ENCODE data around the gene RASGRP2.

Gene RASGRP2

DNA sequence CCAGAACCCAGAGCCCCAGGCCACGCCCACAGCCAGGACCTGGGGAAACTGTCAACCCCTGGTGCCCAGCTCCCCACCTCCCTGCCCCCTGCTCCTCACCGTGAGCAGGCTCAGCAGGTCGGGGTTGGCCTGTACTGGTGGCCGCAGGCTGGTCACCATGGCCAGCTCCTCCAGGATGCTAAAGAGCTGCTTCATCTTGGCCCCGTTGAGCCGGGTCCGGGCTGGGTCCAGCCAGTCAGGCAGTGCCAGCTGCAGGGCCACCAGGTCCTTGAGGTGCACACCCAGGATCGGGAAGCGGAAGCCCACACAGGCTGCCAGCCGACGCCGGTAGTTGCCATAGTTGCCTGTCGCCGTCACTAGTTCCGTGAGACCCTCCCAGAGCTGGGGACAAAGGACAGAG, 7.3 kb downstream of the RASGRP2 start:
- no peak for FAIRE-seq

GRCh38 chr11:64735725-64736259, 8.2 kb downstream of the RASGRP2 start:
- no peak for FAIRE-seq

DNA sequence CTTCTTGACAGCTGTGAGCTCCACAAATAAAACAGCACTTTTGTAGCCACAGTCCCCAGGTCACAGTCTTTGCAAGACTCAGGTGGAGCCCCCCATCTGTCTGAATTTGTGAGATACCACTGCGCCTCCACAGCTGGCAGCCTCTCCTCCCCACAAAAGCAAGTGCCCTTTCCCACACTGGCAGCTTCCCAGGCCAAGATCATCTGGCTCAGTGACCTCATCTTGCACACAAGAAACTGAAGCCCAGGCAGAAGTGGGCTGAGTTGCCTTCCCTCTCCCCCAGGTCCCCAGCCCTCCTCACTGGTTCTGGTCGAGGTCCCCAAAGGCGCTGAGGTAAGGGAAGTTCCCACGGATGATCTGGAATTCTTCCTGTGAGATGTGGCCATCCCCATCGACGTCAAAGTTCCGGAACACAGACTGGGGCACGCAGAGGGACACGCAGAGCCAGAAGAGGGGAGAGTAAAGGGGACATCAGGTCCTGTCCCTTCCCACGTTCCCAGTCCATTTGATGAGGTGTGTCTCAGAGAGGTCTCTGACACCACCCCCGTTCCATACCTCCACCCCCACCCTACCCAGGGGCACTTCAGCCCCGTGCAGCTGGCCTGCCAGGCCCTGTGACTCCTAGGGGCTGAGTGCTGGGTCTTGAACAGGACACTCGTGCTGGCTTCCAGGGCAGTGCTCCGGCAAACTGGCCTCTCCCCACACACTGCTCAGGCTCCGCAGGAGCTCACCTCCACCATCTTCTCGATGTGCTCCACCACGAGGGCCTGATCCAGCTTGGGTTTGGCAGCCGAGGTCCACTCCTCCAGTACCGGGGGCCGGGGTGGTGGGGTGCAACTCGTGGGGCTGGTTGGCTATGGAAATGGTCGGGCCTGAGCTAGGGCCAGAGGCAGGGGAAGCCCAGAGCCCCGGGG, 8.9 kb downstream of the RASGRP2 start:
- FAIRE-seq = no peak

DNA sequence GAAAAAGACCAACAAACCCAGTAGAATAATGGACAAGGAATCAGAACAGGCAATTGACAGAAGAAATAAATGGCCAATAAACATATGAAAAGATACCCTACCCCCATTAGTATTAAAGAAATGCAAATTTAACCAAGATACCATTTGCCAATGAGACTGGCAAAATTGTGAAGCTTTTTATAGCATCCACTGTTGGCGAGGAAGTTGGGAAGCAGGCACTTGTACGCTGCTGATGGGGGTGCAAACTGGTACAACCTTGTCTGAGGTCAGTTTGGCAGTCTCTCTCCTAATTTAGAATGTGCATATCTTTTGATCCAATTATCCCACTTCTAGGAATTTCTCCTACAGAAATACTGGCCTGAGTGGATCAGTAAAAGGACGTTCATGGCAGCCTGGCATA, 12.3 kb downstream of the RASGRP2 start:
- no peak for FAIRE-seq

GRCh38 chr11:64729851-64730382, 14.0 kb downstream of the RASGRP2 start:
- FAIRE-seq = no peak

- no peak for FAIRE-seq
These were observed 15.1 kb downstream of the RASGRP2 start for GRCh38 chr11:64728757-64729365.

DNA sequence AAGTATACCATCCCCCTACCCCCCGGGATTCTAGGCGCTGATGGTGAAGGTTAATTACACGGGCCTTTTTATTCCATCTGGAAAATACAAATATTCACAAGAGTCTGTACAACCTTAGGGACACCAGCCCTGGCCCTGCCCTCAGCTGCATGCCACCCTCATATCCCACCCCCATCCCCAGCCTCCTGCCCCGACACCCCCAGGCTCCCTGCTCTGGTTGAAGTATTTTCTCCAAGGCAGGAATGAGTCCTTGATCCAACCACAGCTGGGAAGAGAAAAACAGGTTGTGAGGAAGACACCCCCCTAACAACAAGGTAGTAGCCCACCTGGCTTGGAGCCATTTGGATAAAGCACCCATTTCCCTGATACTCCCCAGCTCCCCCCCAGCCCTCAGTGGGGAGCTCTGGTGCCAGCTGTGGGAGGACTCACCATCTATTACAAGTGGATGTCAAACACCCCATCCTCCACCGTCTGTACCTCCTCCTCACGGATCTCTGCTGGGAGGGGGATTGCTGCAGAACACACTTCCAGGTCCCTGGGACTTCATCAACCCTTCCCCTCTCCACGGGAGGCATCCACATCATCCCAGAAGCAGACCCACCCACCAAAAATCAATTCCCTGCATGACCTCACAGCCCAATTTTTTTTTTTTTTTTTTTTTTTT, 16.9 kb downstream of the RASGRP2 start:
- FAIRE-seq = no peak

- no peak for FAIRE-seq
These were observed 17.7 kb downstream of the RASGRP2 start for GRCh38 chr11:64726211-64726641.

GRCh38 chr11:64724863-64725532, 18.9 kb downstream of the RASGRP2 start:
- FAIRE-seq = no peak

DNA sequence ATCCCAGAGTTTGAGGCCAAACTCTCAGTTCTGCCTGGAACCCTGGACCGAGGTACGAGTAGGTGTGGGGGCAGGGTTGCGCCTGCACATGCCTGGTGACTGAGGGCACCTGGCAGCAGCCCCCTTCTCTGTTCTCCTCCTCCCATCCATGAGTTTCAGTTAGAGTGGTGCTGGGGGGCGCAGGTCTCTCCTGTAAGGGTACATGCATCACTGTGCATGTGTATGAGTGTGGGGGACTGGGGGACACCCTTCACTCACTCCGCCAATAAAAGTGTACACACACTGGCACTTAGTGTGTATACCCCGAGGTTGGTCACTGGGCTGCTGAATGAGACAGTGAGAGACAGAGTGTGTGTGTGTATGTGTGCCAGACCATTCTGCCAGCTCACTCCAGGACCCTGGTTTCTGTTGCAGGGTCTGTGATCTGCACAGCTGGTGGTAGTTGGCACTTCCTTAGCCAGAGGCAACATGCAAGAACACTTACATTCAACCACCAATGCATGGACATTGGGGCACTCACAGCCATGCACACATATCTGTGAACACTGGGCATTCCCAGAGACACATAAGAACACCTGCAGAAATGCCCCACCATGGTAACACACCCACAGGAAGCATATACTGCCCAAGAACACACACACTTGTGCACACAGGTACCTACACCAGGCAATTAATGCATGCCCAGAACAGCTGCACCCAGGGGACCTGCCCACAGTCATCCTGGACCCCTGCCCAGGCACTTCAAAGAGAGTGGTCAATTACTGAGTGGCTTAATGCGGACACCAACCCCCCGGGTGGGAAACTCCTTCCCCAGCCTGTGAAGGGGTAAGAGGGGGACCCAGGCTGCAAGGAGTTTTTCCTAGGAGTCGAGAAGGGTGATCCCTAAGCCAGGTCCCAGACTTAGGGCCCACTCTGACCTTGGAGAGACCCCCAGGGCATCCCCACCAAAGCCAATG, 19.8 kb downstream of the RASGRP2 start:
- no peak for FAIRE-seq

DNA sequence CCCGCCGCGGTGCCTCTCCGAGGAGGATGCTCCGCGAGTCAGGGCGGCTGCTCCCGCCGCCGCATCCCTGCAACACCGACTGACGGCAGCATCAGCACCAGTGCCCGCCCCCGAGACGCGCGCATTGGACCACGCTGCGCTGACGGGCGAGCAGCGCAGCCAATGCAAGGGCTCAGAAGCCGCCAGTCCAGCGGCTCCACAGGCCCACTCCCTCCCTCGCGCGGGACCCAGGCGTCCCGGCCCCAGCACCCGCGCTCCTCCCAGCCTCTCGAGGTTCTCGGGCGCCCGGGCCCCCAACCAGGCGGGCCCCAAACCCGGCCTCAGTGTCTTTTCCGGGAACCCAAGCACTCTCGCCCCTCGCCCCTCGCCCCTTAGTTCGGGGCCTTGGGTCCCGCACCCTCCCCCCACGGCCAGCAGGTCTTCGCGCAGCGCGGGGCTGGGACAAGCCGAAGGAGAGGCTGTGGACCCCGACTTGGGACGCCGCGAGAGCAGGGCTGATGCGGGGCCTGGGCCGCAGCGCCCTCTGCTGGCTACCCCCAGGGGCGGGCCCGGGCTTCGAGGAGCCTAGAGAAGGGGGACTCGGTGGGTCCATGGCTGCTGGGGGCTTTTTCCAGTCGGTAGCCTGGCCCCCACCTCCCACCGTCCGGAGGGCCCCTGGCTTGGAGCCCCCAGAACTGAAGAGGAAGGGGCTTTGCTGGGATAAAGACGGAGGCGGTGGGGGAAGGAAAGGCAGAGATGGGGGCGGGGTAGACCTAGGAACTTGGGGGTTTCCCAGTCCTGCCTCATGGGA, 20.6 kb downstream of the RASGRP2 start, which contains the start of gene NRXN2:
NRXN2 (minus strand) TSS at position 81 of the 790 bp plus-strand sequence. CDS start 9,498 bp downstream, outside the sequence.
- no peak for FAIRE-seq

GRCh38 chr11:64722141-64723065, 21.5 kb downstream of the RASGRP2 start:
- no peak for FAIRE-seq

GRCh38 chr11:64721359-64721699, 22.6 kb downstream of the RASGRP2 start:
- no peak for FAIRE-seq

DNA sequence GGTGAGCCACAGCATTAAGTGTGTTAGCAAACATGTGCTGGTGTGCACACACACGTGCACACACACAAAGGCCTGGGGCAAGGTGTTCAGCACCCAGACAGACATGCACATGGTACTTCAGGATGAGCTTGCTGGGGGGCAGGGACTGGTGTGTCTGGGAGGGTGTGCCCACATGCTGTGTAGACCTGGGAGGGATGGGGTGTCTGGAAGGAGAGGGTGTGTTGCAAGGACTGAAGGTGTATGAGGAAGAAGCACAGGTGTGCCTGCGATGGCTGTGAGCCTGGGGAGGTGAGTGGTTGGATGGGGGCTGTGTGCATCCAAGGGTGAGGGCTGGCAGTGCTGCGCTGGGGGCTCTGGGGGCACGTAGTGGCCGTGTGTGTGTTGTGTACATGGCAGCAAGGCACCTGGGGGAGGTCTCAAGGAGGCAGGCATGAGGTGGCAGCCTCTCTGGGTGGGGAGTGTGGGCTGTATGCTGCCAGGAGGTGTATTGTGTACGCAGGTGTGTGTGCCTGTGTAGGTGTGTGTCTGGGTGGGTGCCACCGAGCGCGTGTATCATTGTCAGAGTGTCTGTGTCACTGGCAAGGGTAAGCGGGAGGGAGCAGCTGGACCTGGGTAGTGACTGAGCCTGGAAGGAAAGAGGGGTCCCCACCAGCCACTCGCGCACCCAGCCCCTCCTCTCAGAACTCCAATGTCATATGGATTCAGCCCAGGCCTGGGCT, 23.1 kb downstream of the RASGRP2 start:
- no peak for FAIRE-seq

- no peak for FAIRE-seq
These were observed 23.8 kb downstream of the RASGRP2 start for GRCh38 chr11:64720167-64720566.

DNA sequence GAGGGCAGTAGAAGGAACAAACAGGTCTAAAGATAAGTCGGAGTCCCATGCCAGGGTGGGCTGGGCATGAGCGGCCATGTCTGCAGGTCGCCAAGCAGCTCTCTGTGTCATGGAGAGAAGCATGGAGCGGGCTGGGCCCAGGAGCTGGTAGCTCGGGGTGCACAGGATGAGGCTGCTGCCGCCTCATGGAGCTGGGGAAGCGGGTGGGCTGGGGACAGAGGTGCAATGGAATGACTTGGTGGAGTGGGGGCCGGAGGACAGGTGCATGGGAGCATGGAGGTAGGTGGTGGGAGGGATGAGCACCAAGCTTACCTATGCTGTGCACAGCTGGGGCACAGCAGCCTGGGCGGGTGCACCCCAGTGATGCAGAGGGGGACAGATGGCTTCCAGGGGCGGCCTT, 24.5 kb downstream of the RASGRP2 start:
- no peak for FAIRE-seq

GRCh38 chr11:64718780-64719124, 25.2 kb downstream of the RASGRP2 start:
- FAIRE-seq = no peak

DNA sequence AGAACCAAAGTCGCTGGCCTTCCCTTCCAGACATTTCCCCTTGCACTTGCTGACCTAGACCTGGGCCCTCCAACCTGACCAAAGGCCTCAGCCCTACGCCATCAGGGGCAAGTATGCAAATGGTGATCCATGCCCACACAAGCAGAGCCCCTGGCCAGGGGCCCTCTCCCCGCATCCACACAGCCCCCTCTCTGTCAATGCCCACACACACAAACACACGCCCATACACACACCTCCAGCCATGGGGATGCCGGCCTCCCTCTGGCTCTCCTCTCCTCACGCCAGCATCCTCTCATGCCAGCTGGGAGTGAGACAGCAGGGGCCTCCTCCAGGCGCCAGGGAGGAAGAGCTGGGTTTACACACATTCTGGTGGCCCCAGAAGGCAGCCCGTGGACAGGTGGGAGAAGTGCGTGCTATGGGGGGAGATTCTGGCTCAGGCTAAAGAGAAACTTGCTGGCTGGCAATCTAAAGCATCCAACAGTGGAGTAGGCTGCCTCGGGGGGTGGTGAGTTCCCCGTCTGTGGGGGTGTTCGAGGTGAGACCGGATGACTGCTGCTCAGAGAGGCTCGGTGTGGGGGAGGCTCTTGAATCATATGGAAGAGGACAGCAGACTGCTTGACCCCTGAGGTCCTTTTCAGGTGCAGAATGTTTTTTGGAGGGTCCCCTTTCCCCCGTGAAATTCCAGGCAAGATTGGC, 25.7 kb downstream of the RASGRP2 start:
- FAIRE-seq = no peak
